Loucy (cell line): ENCODE data around the gene KRT37.
"Not testable (repeated sequence)": the region's sequence is repeated elsewhere in the genome, so short reads cannot be mapped to it uniquely, and the experiment has no call there.

ENCODE experiments used
- H2AFZ ChIP-seq: fragments of 200-600 bp; sonication (generic); 2 replicates; pipeline ENCODE4 v1.6.0; 2016; ENCODE audit warnings: antibody characterized with exemption, mild to moderate bottlenecking, low read length, moderate library complexity
- H3F3A ChIP-seq: fragments of 200-600 bp; 2 replicates; pipeline ENCODE4 v1.6.0; 2016; ENCODE audit warnings: antibody characterized with exemption, low read depth, mild to moderate bottlenecking
- H3K27me3 ChIP-seq: fragments of 200-600 bp; sonication (generic); 2 replicates; pipeline ENCODE4 v1.6.1; 2014; ENCODE audit warnings: low read length, mild to moderate bottlenecking; ENCODE audit not compliant: insufficient read depth, poor library complexity, severe bottlenecking
- H3K36me3 ChIP-seq: fragments of 200-600 bp; sonication (generic); 2 replicates; pipeline ENCODE4 v1.6.1; 2016; ENCODE audit warnings: low read length; ENCODE audit not compliant: insufficient read depth
- H3K4me1 ChIP-seq: fragments of 200-600 bp; sonication (generic); 2 replicates; pipeline ENCODE4 v1.5.1; 2014; ENCODE audit warnings: low read length, mild to moderate bottlenecking; ENCODE audit not compliant: insufficient read depth, poor library complexity, severe bottlenecking
- H3K4me2 ChIP-seq: fragments of 200-600 bp; sonication (generic); 2 replicates; pipeline ENCODE4 v1.6.0; 2014; ENCODE audit warnings: antibody characterized with exemption, low read length, low read depth, mild to moderate bottlenecking; ENCODE audit not compliant: poor library complexity, severe bottlenecking
- H3K4me3 ChIP-seq: fragments of 200-600 bp; sonication (generic); 2 replicates; pipeline ENCODE4 v1.5.1; 2014; ENCODE audit warnings: low read length, mild to moderate bottlenecking, mixed read lengths; ENCODE audit not compliant: poor library complexity, severe bottlenecking
- H3K79me2 ChIP-seq: fragments of 200-600 bp; sonication (generic); 2 replicates; pipeline ENCODE4 v1.6.1; 2014; ENCODE audit warnings: low read length; ENCODE audit not compliant: insufficient read depth
- H3K9ac ChIP-seq: fragments of 200-600 bp; sonication (generic); 2 replicates; pipeline ENCODE4 v1.6.0; 2014; ENCODE audit warnings: mild to moderate bottlenecking, low read depth, low read length, moderate library complexity; ENCODE audit not compliant: poor library complexity, severe bottlenecking
- H3K9me2 ChIP-seq: fragments of 200-600 bp; sonication (generic); replicated peaks from 2 replicates; pipeline ENCODE4 v1.6.1; 2016; ENCODE audit warnings: low read depth, low read length, mixed read lengths
- H3K9me3 ChIP-seq: fragments of 200-600 bp; sonication (generic); 2 replicates; pipeline ENCODE4 v1.6.1; 2014; ENCODE audit warnings: mild to moderate bottlenecking, antibody characterized with exemption, low read length, low read depth; ENCODE audit not compliant: insufficient read depth
- H4K20me1 ChIP-seq: fragments of 200-600 bp; sonication (generic); 2 replicates; pipeline ENCODE4 v1.6.0; 2014; ENCODE audit warnings: antibody characterized with exemption, low read length, mild to moderate bottlenecking; ENCODE audit not compliant: insufficient read depth, poor library complexity, severe bottlenecking
- CTCF ChIP-seq: fragments of 200-600 bp; sonication (generic); conservative IDR thresholded peaks from 2 replicates; pipeline ENCODE4 v1.5.1; 2014; ENCODE audit warnings: mild to moderate bottlenecking, antibody characterized with exemption, low read length
- EZH2phosphoT487 ChIP-seq: fragments of 200-600 bp; IDR thresholded peaks from 2 replicates; pipeline ENCODE4 v1.6.1; 2018; ENCODE audit warnings: antibody characterized with exemption, mild to moderate bottlenecking, moderate library complexity, borderline replicate concordance

The KRT37 gene

DNA sequence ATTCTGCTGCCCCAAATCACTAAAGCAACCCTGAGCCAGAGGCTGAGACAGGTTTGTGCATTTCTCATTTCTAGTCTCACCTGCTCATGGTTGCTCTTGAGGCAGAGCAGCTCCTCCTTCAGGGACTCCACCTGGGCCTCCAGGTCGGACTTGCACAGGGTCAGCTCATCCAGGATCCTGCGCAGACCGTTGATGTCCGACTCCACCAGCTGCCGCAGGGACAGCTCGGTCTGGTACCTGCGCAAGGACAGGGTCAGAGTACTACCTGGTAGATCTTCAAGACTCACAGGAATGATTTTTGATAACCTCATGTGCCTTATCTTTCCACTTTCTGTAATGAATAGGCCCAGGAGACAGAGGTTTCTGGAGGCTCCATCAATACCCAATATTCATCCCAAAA lies 28.0 kb downstream of the KRT37 start:
- Histone ChIP-seq H3K9ac (no peak overlapping the region), H3K4me1 (no peaks in the 10 kb centered on the region), H3K9me3 (no peaks in the 10 kb centered on the region), H2AFZ (no peak overlapping the region), H3K36me3 (no peaks in the 10 kb centered on the region), H3F3A (no peaks in the 10 kb centered on the region), H3K9me2 (no peaks in the 10 kb centered on the region), H3K4me3 (no peak overlapping the region), H3K79me2 (no peaks in the 10 kb centered on the region), H3K4me2 (no peak overlapping the region), H4K20me1 (no peaks in the 10 kb centered on the region), H3K27me3 (no peaks in the 10 kb centered on the region)
- TF ChIP-seq EZH2phosphoT487 (no peak), CTCF (no peak)

GRCh38 chr17:41395611-41396010 lies 28.8 kb downstream of the KRT37 start:
- Histone ChIP-seq H3K9me2 (no peaks in the 10 kb centered on the region), H3K27me3 (no peaks in the 10 kb centered on the region), H3K36me3 (no peaks in the 10 kb centered on the region), H3K79me2 (no peaks in the 10 kb centered on the region), H3K9ac (no peak overlapping the region), H3K4me1 (no peaks in the 10 kb centered on the region), H3K4me2 (no peak overlapping the region), H3K4me3 (no peak overlapping the region), H3K9me3 (no peaks in the 10 kb centered on the region), H4K20me1 (no peaks in the 10 kb centered on the region), H3F3A (no peaks in the 10 kb centered on the region), H2AFZ (no peak overlapping the region)
- TF ChIP-seq CTCF = no peak
- TF ChIP-seq EZH2phosphoT487 = no peak

- H3K4me3 ChIP-seq, H3F3A ChIP-seq, H3K4me2 ChIP-seq, H3K9me2 ChIP-seq, H3K36me3 ChIP-seq, H3K9me3 ChIP-seq, H3K9ac ChIP-seq, H3K4me1 ChIP-seq, H2AFZ ChIP-seq, H3K79me2 ChIP-seq, H3K27me3 ChIP-seq, H4K20me1 ChIP-seq: not testable (repeated sequence)
Observed at GRCh38 chr17:41395044-41395443, 29.3 kb downstream of the KRT37 start.

DNA sequence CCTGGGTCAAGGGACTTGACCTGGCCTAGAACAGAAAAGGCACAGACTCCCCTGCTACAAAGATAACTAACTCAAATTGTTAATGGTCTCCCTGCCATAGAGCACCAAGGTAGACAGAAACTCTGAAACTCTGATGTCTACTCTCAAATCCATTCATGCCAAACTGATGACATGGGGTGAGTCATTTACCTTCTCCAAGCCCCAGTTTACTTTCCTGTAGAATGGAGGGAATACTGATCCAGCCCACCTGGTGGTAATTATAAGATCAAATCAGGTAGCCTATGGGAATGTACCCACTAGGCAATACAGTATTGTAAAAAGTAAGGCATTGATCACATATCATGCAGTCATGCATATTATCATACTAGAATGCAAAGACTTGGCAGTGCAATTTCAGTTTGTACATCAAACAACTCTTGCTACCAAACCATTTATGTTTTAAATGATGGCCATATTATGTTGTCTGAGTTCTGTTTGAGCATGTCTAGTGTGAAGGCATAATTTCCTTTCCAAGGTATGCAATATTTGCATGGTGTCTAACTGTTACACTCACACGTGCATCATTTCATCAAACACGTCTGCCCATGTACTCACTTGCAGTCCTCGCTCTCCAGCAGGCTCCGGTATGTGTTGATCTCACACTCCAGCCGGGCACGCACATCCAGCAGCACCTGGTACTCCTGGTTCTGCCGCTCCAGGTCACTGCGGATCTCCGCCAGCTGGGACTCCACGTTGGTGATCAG lies 30.0 kb downstream of the KRT37 start:
- no peak overlapping the region for H2AFZ ChIP-seq
- H3K36me3 ChIP-seq = no peaks in the 10 kb centered on the region
- H3K4me3 ChIP-seq = no peak overlapping the region
- H4K20me1 ChIP-seq = no peaks in the 10 kb centered on the region
- no peaks in the 10 kb centered on the region for H3K4me1 ChIP-seq
- no peak overlapping the region for H3K4me2 ChIP-seq
- no peaks in the 10 kb centered on the region for H3K27me3 ChIP-seq
- TF ChIP-seq CTCF = no peak
- TF ChIP-seq EZH2phosphoT487 = no peak
- H3K79me2 ChIP-seq = no peaks in the 10 kb centered on the region
- no peaks in the 10 kb centered on the region for H3K9me2 ChIP-seq
- H3K9me3 ChIP-seq = no peaks in the 10 kb centered on the region
- H3K9ac ChIP-seq = no peak overlapping the region
- H3F3A ChIP-seq = no peaks in the 10 kb centered on the region
